GM19372 (cell line): ENCODE results near the gene PTPRF.

ENCODE experiments used
- ATAC-seq: cut with Tn5 transposase; IDR thresholded peaks from one replicate; pipeline ENCODE4 v1.9.1; 2021; ENCODE audit warnings: mild to moderate bottlenecking, low read depth, moderate library complexity; ENCODE audit not compliant: unreplicated experiment

The PTPRF gene

DNA sequence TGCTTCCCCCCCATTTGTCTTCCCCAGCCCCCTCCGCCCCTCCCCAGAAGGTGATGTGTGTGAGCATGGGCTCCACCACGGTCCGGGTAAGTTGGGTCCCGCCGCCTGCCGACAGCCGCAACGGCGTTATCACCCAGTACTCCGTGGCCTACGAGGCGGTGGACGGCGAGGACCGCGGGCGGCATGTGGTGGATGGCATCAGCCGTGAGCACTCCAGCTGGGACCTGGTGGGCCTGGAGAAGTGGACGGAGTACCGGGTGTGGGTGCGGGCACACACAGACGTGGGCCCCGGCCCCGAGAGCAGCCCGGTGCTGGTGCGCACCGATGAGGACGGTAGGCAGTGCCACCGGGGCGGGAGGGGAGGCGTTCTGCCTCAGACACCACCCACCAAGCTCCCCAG, 67.0 kb downstream of the PTPRF start:
- no peak for ATAC-seq

DNA sequence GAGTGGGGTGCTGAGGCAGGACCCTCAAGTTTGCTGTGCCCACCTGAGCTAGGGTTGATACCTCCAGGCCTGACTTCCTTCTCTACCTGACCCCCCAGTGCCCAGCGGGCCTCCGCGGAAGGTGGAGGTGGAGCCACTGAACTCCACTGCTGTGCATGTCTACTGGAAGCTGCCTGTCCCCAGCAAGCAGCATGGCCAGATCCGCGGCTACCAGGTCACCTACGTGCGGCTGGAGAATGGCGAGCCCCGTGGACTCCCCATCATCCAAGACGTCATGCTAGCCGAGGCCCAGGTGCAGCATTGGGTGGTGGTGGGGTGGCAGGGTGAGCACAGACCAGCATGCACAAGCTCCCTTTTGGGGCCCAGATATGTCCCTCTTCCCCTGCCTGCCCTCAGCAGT, 67.9 kb downstream of the PTPRF start:
- no peak for ATAC-seq

DNA sequence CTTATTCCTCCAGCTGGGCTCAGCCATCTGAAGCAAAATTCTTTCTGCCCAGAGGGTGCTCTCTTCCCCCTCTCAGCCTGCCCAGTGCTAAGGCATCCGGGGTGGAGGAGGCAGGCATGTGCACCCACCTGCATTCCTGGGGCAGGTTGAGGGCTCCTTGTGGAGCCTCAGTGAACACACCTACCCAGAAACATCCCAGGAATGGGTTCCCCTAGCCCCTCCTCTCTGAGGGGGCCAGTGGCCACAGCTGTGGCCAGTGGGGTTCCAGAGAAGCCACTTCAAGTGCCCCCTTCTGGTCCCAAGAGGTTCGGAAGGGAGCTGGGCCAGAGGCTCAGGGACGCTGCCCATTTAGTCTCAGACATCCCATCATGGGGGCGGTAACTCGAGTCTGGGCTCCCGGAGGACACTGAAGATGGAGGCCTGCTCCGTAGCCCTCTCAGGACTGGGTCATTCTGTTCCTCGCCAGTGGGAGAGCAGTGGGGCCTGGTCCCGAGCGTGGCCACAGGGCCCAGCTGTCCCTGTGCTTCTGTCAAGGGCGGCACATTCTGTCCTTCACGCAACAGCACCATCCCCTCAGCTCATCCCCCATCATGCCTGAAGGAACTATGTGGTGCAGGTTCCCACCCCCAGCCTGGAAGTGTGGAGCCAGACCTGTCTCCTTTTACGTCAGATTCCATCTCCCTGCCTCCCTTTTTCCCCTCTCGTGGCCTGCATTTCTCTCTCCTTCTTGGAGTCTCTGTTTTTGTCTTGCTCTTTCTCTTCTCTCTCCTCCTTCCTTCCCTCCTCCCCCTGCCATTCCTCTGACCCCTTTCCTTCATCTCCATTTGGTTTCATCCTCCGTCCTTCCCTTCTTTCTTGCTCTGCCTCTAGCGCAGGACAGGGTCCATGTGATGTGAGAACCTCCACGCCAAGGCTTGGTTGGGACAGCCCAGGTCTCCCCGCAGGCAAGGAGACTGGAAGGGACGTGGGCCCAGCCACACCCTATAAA, 69.6 kb downstream of the PTPRF start:
- no peak for ATAC-seq

DNA sequence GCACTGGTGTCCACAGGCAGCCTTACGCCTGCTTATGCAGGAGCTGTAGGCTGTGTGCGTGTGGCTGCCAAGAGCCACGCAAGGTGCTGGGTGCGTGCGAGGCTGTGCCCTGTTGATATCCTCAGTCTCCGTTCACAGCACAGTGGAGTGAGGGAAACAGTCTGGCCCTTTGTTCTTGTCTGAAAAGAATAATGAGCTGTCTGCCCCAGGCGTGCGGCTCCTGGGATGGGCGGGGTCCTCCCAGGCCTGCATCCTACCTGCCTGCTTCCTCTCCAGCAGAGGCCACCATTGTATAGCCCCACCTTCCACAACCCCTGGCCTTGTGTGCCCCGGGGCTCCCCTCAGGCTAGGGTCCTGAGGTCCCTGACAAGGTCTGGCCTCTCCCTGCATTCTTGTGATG, 72.3 kb downstream of the PTPRF start:
- ATAC-seq, result no peak

DNA sequence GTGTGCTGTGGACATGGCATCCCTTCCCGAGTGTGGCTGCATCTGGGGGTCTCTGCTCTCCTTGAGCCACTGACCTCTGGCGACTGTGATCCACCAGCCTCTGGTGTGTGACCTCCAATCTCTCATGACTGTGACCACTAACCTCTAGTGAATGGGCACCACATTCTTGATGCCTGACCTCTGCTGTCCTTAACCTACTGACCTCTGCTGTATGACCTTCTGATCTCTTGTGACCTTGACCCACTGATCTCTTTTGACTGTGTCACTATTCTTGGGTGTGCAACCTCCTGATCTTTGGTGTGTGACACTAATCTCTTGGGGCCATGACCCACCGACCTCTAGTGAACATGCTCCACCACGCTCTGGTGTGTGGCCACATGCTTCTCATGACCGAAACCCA, 73.5 kb downstream of the PTPRF start:
- ATAC-seq, result no peak

DNA sequence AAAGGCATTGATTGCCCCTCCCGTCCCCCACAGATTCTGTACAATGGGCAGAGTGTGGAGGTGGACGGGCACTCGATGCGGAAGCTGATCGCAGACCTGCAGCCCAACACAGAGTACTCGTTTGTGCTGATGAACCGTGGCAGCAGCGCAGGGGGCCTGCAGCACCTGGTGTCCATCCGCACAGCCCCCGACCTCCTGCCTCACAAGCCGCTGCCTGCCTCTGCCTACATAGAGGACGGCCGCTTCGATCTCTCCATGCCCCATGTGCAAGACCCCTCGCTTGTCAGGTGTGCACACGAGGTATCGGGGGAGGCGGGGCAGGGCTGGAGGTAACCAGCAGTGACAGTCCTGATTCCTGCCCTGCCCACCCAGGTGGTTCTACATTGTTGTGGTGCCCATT, 74.5 kb downstream of the PTPRF start:
- ATAC-seq, result no peak

DNA sequence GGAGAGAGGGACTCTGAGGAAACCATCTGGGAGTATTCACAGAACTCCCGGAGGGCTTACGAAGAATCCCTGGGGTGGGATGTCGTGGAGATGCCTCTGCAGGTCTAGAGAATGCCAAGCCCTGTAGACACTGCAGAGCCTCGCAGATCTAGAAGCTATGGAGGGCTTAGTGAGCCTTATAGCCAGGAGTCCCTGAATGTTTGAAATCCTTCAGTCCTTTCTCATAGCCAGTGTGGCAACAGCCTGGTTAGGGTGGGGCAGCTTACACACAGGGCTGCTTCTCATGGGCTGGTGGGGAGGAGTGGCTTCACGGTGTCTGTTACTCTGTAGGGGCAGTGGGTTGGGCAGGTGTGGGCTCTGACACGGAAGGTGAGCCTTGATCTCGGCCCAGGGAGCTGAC, 75.1 kb downstream of the PTPRF start:
- ATAC-seq, result no peak

DNA sequence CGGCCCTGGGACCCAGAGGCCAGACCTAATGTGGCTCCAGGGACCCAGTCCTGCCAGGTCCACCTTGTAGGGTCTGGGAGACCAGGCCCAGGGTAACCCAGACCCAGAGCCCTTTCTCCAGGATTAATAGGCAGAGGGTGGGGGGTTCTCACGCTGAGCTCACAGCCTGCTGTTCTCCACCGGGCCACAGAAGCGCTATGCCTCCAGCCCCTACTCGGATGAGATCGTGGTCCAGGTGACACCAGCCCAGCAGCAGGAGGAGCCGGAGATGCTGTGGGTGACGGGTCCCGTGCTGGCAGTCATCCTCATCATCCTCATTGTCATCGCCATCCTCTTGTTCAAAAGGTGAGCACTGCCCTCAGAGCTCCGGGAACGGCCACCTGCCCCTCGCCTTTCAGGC, 75.9 kb downstream of the PTPRF start:
- ATAC-seq, result no peak

DNA sequence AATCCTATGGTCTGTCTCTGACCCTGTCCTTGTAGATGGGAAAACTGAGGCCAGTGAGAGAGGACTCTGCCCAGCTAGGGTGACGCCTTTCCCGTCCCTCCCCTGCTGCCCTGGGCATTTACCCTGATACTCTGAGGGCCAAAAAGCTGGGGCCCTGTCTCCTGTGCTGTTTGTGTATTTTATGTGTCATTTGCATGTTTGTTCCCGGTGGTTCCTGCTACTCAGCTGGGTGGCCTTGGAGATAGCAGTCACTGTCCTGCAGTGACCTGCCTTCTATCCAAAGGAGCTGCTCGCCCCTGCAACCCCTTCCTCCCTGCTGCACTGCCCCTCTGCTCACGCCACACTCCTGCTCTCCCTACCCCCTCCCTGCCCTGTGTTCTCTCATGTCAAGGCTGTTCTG, 78.1 kb downstream of the PTPRF start:
- no peak for ATAC-seq

DNA sequence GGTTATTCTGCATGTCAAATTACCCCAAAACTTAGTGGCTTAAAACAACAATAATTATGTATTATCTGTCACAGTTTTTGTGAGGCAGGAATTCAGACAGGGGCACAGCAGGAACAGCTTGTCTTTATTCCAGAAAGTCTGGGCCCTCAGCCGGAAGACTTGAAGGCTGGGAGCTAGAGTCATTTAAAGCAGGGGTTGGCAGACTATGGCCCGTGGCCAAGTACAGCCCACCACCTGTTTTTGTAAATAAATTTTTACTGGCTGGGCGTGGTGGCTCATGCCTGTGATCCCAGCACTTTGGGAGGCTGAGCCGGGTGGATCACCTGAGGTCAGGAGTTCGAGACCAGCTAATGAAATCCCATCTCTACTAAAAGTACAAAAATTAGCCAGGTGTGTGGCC, 79.7 kb downstream of the PTPRF start:
- ATAC-seq, result no peak

DNA sequence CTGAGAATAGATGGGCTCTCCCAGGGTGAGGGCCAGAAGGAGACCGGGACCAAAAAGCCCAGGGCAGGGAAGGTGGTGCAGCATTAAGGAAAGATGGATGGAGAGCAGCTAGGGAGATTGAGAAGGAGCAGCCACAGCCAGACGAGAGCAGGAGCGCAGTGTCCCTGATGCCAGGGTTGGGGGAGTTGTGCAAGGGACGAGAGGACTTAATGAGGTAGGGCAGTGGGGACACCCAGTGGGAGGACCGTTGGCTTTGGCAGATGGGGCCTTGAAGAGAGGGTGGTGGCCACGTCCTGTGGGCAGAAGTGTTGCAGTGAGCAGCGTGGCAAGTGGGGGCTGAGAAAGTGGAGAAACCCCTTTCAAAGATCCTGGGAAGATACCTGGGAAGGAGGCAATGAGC, 81.3 kb downstream of the PTPRF start:
- ATAC-seq, result no peak

DNA sequence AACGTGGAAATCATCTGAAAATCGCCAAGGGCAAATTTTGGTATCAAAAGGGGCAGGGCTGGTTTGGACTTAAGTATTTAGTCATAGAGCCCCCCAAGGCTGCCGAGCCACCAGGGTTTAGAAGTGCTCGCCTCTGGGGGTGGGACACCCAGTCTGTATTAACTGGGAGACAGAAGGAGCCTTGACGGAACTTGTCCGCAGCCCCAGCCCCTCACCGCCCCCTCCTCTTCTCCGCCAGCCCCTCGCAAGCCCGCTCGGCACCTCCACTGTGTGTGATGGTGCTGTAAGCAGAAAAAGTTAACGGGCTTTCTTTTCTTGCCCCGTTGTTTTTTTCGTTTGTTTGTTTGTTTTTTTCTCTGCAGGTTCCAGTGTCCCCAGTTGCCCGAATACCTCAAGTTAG, 81.7 kb downstream of the PTPRF start:
- ATAC-seq, result no peak

DNA sequence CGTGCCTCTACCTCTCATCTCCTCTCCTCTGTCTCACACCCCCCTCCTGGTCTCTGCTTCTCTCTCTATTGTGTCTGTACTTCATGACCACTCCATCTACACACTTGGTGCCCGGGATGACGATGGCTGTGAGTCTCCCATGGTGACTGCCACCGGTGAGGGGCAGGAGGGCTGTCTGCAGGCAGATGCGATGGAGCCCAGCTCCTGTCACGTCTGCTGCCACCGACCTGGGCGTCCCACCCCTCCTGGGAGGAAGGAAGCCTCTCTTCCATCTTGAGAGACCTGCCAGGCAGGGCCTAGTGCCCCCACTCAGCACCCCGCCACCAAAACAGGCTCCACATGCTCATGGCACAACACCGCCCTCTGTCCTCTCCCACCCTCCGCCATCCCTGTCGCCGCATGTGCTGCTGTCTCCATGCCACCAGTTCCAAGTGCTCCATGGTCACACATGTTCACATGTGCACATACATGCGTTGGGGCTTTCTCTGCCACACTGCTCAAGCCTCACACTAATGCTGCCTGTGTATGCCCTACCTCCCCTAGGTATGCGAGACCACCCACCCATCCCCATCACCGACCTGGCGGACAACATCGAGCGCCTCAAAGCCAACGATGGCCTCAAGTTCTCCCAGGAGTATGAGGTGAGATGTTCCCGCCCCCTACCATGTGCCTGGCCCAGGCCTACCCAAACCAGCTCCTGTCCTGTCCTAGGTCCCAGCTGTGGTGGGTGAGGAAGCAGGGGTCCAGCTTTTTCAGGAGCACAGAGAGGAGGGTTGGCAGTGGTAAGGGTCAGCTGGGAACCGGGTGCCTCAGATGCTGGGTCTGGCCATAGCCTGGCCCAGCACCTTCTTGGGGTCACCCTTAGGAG, 82.6 kb downstream of the PTPRF start:
- no peak for ATAC-seq

DNA sequence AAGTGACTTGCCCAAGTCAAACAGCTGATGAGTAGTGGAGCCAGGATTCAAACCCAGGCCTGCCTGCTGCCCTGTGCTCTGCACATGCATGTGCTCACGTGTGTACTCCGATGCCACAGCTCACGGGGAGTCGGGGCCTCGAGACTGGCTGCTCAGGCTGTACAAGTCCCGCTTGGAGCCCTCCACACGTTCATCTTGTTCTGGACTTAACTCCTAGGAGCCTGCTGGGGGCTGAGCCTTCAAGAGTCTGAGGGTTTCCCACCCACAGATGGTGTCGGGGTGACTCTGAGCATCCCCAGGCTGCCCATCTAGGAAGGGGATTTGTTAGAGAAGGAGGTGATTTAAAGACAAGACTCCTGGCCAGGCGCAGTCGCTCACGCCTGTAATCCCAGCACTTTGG, 83.5 kb downstream of the PTPRF start:
- ATAC-seq, result no peak

DNA sequence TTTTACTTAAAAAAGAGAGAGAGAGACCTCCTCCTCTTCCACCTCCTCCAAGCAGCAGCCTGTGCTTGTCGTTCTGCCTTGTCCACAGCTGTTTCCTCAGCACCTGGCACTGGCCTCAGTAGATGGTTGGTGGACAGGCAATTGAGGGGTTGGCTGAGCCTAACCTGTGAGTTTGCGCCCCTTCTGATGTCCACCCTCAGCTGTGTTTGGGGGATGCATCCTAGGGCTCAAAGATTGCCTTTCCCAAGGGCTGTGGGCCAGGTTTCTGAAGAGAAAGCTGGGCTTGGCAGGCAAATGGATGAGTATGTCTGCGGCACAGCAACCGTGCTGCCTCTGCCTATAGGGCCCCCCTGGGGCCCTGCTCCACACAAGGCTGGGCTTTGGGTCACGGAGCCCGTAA, 84.2 kb downstream of the PTPRF start:
- no peak for ATAC-seq

DNA sequence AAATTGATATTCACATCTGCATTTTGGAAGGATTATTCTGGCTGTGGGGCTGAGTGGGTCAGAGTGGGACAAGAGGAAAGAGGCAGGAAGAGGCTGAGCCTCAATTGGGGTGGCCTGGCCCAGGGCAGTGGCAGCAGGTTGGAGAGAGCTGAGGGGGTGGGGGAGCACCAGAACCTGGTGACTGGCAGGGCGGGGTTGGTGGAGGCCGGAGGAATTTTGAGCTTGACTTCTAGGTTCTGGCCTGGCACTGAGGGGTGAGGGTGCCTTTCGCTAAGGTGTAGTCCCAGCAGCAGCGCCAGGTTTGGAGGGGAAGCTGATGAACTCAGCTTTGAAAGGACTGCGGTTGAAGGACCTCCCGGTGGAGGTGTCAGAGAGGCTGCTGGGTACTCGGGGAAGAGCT, 85.7 kb downstream of the PTPRF start:
- ATAC-seq, result no peak

DNA sequence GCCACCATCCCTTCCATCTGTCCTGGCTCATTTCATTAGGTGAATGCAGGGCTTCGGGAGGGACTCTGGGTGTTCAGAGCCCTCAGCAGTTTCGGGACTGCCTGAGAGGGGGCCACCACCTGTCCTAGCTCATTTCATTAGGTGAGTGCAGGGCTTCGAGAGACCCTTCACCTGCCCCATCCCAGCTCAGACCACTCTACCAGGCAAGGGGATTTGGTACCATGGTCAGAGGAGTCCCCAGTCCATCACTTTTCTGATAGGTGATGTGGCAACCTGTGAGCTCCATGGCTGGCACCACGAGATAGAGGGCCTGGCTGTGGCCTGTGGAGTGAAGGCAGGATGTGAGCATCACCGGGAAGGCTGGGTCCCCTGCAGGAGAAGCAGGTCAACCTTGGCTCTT, 86.3 kb downstream of the PTPRF start:
- ATAC-seq, result no peak

DNA sequence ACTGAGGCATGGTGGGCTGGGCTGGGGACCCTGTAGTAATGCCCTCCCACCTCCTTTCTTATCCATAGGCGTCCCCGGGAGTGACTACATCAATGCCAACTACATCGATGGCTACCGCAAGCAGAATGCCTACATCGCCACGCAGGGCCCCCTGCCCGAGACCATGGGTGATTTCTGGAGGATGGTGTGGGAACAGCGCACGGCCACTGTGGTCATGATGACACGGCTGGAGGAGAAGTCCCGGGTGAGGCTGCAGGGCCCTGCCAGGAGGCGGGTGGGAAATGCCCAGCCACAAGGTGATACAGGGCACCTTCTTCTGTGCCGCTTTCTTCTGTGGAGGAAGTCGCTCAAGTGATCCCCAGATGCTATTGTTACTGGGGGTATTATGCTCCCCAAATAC, 87.0 kb downstream of the PTPRF start:
- no peak for ATAC-seq

DNA sequence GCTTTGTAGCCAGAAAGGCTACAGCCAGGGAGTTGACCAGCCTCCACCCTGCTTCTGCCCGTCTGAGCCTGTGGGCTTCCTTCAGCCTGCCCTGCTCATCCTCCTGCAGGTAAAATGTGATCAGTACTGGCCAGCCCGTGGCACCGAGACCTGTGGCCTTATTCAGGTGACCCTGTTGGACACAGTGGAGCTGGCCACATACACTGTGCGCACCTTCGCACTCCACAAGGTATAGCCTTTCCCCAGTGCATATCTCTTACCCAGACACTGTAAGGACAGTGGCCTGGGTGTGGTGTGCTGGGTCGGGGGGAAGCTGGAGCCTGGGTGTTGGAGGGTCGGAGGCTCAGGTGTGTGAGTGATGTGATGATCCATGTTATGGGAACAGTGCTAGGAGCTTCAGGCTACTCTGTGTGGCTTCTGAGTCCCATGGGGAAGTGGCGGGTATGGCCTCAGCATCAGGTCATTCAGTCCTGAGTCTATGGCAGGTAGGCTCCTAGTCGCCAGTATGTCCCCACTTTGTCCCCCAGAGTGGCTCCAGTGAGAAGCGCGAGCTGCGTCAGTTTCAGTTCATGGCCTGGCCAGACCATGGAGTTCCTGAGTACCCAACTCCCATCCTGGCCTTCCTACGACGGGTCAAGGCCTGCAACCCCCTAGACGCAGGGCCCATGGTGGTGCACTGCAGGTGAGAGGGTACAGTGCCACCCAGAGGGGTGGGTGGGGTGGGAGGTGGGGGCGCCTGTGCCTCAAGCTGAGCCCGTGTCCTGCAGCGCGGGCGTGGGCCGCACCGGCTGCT, 88.0 kb downstream of the PTPRF start:
- ATAC-seq, result no peak

DNA sequence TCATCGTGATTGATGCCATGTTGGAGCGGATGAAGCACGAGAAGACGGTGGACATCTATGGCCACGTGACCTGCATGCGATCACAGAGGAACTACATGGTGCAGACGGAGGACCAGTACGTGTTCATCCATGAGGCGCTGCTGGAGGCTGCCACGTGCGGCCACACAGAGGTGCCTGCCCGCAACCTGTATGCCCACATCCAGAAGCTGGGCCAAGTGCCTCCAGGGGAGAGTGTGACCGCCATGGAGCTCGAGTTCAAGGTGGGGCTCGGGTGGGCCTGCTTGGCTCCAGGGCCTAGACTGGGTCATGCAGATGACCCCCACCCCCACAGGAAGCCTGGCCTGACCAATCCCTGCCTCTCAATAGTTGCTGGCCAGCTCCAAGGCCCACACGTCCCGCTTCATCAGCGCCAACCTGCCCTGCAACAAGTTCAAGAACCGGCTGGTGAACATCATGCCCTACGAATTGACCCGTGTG, 88.7 kb downstream of the PTPRF start:
- no peak for ATAC-seq
